Globus pallidus (tissue), 1 donor: ENCODE measurements around the gene SYK.
A peak's percentile ranks its signal among the peaks of the same experiment; 100 is the strongest.
"Not testable (repeated sequence)": the region's sequence is repeated elsewhere in the genome, so short reads cannot be mapped to it uniquely, and the experiment has no call there.

ENCODE experiments used
- DNase-seq: peaks from one replicate; pipeline ENCODE4 v3.0.0-alpha.2; 2015; ENCODE audit warnings: low spot score

SYK gene

GRCh38 chr9:90795871-90796317 lies 5.7 kb upstream of the SYK start:
- peak; percentile 42 for DNase-seq

- DNase-seq: no peak
These were observed 2.3 kb upstream of the SYK start for GRCh38 chr9:90799271-90799852.

DNA sequence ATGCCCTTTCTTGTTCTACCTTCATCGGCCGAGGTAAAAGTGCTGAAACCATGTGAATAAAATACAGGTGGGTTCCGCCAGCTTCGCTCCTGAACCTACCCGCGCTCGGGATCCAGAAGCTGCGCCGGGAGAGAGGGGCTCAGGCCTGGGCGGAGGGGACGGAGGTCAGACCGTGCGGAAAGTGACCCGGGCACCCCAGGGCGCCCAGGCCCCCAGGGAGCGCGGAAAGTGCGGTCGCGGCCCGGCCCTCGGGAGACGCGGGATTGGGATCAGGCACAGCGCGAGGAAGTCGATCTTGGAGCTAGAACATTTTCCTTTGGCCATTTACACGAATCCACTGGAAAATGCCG lies 329 bp downstream of the SYK start:
- no peak for DNase-seq

DNA sequence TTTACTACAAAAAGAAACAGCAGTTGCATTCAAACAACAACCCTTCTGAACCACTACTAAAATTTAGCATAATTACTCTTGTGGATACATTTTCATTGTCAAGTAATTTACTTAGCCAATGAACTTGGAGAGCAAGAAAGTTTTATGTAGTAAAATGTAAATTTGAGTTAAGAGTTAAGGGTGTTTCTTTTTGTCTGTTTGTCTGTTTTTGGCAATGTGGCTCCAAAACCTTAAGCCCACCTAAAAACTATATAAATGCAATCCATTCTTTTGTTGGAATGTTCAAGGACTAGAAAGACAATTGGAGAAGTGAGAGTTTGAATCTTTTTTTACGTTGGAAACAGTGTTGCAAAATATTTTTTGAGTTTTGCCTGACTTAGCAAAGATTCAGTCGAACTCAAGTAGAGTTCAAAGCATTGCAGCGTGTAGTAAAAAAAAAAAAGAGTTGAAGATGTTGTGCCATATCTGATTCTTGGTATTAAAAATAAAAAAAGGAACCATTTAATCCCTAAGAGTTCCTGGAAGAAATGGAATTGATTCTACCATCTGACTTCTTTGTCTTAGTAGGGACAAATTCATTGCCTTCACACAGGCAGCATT lies 867 bp downstream of the SYK start:
- no peak for DNase-seq

DNA sequence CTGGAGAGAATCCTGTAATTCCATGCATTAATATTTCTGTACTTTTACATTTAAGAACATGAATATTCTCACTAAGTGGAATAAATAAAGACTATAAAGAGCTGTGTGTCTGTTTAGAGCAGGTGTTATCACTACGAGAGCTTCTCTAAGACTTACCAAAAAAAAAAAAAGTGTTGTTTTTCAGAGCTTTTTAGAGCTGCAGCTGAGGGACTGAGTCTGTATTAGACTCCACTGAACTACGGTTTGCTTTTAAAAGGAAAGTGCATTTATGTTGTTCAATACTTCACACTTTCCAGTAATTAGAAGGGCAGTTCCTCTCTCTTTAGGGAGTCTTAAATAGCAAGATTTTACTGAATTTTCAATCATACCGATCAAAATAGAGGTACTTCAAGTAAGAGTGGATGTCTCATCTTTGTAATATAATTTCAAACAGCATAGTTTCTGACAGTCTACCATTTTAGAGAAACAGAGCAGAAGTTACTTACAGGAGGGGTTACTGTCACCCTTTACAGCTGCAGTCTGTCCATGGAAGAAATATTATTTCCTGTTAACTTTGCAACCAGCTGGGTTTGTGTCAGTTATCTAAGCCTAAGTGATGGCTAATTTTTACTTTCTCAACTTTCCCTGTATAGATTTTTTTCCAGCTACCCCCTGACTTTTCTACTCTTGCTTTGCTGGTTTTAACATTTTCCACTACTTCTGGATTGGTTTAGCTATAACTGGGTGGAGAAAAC lies 2.4 kb downstream of the SYK start:
- no peak for DNase-seq

GRCh38 chr9:90805006-90805996 lies 3.7 kb downstream of the SYK start:
- no peak for DNase-seq

- DNase-seq: no peak
These were observed 5.4 kb downstream of the SYK start for GRCh38 chr9:90807006-90807405.

DNA sequence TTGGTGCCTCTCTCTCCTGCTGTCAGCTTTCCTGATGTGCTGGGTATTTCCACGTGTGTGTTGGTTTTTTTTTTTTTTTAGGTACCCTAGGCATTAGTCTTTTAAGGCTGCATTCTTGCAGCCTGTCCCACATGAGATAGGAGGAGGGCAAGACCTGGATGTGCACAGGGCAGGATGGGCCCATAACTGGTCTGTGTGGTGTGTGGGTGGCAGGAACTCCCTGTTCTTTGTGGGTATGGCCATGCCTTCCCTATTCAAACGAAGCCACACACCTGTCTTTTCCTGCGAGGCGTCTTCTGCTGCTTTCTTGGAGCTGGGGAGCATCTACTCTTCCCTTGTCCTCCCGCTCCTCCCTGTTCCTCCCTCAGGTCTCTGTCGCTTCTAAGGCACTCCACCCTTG lies 6.8 kb downstream of the SYK start:
- no peak for DNase-seq

GRCh38 chr9:90808890-90809685 lies 7.5 kb downstream of the SYK start:
- DNase-seq: peak; percentile 33

DNA sequence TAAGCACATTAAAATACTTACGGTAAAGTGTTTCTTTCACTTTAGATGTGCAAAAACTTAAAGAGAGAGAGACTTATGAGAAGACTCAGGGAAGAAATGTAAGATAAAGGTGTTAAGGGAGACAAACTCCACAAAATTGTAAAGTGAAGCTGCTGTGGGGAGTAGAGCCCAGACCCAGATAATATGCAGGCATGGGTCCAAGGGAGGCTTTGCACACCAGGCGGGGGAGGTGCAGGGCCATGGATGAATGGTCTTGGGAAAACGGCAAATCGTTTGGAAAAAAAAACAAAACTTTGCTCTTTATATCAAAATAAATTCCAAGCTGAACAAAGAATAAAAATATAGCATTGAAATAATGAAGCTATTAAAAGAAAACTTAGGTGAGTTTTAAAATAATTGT lies 9.1 kb downstream of the SYK start:
- no peak for DNase-seq

GRCh38 chr9:90813046-90813445 lies 11.4 kb downstream of the SYK start:
- DNase-seq: no peak

- DNase-seq: no peak
These were observed 11.9 kb downstream of the SYK start for GRCh38 chr9:90813523-90813922.

- DNase-seq: no peak
These were observed 12.7 kb downstream of the SYK start for GRCh38 chr9:90814355-90814754.

- peak; percentile 15 for DNase-seq
These were observed 13.7 kb downstream of the SYK start for GRCh38 chr9:90815183-90815943.

DNA sequence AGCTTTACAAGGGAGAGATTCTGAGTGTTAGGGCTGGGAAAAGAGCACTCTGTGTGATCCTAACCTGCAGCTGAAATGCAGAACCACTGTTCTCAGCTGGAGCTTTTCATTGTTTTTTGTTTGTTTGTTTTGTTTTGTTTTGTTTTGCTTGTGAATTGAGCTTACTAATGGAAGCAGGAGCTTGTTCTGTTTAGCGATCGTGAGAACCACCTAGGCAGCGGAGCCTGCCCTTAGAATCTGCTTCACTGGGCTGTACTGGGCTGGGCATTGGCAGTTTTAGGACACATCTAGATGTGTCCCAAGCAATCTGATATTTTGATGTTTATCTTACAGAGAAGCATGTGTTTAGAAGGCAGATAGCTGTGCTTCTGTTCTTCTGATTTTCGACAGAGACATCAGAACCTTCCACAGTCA lies 14.3 kb downstream of the SYK start:
- DNase-seq: no peak

DNA sequence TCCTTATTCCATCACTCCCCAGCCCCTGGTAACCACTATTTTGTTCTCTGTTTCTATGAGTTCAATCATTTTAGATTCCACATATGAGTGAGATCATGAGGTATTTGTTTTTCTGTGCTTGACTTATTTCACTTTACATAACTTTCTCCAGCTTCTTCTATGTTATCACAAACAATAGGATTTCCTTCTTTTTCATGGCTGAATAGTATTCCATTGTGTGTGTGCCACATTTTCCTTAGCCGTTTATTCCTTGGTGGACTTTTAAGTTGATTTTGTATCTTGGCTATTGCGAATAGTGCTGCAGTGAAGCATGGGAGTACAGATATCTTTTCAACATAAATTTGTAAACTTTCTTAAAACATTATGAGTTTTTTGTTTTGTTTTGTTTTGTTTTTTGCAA lies 15.1 kb downstream of the SYK start:
- no peak for DNase-seq

DNA sequence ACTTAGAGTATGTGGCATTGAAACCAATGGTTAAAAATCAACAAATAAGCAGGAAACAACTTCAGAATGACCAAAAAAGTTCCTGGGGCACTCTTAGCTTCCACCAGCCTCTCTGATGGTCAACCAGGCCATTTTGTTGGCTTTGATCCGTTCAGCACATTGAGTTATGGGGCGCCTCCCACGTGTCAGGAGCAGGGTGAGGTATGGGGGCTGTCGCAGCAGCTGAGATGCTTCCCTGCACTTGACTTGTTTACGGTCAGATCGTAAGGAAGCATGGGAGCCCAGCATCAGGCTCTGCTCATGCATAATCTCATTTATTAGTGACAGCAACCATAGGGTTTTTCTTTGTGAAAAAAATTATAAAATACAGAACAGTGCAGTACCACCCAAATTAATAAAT lies 16.7 kb downstream of the SYK start:
- no peak for DNase-seq

- not testable (repeated sequence) for DNase-seq
These were observed 18.8 kb downstream of the SYK start for GRCh38 chr9:90820406-90820805.

DNA sequence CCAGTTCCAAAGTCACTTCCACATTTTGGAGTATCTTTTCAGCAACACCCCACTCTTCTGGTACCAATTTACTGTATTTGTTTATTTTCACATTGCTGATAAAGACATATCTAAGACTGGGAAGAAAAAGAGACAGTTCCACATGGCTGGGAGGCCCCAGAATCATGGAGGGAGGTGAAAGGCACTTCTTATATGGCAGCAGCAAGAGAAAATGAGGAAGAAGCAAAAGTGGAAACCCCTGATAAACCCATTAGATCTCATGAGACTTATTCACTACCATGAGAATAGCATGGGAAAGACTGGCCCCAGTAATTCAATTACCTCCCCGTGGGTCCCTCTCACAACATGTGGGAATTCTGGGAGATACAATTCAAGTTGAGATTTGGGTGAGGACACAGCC lies 19.6 kb downstream of the SYK start:
- DNase-seq: not testable (repeated sequence)

- DNase-seq: no peak
These were observed 20.1 kb downstream of the SYK start for GRCh38 chr9:90821697-90822096.

GRCh38 chr9:90822866-90823265 lies 21.2 kb downstream of the SYK start:
- DNase-seq: no peak
